DMS79 treated with DMSO at 0.1 percent for 48 hours (cell line): ENCODE data around the gene SHOC2.
A peak's percentile ranks its signal among the peaks of the same experiment; 100 is the strongest.
"Not testable (repeated sequence)": the region's sequence is repeated elsewhere in the genome, so short reads cannot be mapped to it uniquely, and the experiment has no call there.

Source experiments
- DNase-seq: peaks from one replicate; lab custom pipeline; 2025; lab: John Stamatoyannopoulos, UW

SHOC2 gene

GRCh38 chr10:110901954-110902819, 17.2 kb upstream of the SHOC2 start:
- no peak for DNase-seq

DNA sequence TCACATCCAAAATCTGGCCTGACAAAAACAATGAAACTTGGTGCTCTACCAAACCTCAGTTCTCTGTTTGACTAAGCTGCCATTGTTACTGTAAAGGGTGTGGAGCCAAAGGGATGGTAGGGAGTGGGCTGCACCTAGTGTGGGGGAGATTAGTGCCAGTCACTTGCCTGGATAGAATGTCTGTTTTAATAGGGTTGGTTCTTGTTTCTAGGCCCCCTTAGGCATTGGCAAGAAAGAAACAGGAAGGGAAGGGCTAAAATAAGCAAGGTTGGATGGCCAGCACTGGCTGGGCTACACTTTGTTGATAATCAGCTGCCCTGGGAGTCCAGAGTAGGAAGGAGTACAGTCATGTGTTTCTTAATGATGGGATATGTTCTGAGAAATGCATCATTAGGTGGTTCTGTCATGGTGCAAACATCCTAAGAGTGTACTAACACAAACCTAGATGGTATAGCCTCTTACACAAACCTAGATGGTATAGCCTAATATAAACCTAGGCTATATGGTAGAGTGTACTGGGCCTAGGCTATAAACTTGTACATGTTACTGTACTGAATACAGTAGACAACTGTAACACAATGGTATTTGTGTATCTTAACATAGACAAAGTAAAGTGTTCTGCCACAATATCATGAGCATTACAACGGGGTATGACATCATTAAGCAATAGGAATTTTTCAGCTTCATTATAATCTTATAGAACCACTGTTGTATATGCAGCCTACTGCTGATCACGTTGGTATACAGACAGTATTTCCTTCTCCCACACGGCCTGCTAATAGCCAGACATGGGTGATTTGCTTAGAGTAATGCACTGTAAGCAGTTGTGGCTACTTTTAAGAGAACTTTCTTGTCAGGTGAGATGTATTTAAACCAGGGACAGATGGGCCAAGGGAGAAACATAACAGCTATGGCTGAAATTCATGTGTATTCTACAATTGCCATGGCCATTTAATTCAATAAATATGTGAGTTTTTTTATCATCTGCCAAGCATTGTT, 15.8 kb upstream of the SHOC2 start:
- DNase-seq: no peak

DNA sequence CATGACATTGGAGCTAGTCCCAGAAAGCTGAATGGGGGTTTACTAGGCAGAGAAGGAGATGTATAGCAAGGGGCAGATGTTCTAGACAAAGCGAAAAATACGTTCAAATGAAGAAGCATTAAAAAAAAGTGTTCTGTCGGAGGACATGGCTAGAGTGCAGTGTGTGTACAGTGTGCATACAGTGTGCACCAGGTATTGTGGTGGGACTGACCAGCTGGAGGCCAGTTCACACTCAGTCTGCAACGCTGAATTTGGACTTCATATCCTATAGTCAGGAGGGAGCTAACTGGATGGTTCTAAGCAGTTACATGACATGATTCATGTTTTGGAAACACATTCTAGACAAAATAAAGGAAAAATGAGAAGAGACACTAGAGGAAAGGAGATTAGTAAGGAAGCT, 9.3 kb upstream of the SHOC2 start:
- DNase-seq: no peak

- no peak for DNase-seq
Measured at GRCh38 chr10:110912374-110912773, 7.0 kb upstream of the SHOC2 start.

DNA sequence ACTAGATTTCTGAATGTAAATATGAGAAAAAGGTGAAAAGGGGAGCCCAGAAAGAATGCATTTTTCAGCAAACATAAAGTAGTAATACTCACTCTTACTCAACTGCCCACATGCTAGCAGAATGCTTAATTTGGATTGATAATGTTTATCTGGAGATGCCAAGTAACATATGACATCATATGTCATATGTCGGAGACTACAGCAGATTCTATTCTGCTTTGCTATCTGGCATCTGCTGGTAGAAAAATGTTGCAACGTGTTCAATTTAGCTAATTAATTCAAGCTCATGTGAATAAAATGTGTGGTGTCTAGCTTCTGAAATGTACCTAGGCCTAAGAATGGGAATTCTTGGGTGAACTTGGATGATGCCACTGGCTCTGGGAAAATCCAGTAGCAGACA, 5.0 kb upstream of the SHOC2 start:
- DNase-seq: no peak

DNA sequence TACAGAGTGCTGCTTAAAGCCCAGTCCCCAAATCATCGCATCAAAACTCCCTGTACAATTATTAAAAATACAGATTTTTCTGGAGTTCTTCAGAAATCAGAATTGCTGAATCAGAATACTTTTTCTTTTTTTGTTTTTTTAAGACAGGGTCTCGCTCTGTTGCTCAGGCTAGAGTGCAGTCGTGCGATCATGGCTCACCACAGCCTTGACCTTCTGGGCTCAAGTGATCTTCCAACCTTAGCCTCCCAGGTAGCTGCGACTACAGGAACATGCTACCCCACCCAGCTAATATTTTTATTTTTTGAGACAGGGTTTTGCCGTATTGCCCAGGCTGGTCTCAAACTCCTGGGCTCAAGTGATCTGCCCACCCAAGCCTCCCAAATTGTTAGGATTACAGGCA, 4.4 kb upstream of the SHOC2 start:
- DNase-seq: no peak

DNA sequence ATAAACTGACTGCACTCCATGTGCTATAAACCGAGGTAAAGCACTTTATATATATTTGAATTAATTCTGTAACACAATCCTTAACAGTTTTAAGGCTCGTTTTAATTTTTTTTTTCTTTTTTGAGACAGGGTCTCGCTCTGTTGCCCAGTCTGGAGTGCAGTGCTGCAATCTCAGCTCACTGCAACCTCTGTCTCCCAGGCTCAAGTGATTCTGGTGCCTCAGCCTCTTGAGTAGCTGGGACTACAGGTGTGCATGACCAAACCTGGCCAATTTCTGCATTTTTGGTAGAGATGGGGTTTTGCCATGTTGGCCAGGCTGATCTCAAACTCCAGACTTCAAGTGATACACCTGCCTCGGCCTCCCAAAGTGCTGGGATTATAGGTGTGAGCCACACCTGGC, 3.8 kb upstream of the SHOC2 start:
- not testable (repeated sequence) for DNase-seq

- no peak for DNase-seq
Measured at GRCh38 chr10:110916554-110917346, 2.7 kb upstream of the SHOC2 start.

GRCh38 chr10:110918269-110918642, 1.1 kb upstream of the SHOC2 start:
- DNase-seq: no peak

DNA sequence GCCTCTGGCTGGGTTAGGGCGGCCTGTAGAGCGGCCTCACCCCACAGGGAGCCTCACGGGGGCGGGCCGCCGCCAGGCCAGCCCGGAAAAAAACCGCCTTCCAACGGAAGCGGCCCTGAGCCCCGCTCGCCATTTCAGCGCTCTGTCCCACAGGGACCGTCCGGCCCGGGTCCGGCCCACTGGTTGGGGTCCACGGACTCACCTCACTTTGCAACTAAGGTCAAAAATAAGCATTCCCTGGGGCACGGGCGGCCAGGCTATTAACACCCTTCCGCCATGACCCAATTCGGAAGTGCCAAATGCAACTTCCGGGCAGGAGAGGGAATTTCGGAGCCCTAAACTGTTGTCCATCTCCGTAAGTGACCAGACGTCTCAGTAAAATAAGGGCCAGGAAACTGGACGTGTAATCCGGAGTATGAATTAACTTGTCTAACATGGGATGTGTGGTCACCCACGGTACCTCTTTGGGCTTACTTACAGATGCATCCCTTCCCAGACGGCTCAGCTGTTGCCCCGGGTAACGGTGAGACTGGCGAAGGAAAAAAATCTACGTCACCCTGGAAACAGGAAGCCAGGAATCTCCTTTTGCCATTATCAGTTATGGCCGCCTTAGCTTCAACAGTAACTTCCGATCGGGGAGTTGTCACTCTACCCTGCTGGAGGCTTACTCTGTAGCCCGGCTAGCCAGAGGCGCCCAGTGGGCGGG, 608 bp upstream of the SHOC2 start, which contains the start of gene BBIP1:
TSS of gene BBIP1 (minus strand) at position 538 of the 706 bp plus-strand sequence. CDS start 1,023 bp downstream, outside the sequence.
- peak; percentile 90 for DNase-seq

GRCh38 chr10:110919971-110920881, 822 bp downstream of the SHOC2 start:
- DNase-seq: peak; percentile 35

GRCh38 chr10:110923856-110924493, 4.6 kb downstream of the SHOC2 start:
- DNase-seq: no peak

DNA sequence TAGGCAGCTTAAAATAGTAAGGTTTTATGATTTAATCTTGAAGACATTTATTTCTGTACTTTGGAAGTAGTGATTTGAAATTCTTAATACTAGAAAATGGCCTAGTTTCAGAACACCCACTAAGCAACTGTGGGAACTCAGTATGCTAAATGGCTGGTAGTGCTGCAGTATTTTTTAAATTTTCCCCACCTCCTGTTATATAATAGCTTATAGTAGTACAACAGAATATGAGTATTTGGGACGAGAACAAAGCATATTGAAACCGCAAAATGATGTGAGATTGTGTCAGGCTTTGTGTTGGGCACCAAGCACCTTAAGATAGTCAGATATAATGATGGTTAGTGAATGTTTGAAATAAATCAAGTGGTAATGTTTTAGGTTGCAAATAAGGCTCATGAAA, 8.1 kb downstream of the SHOC2 start:
- DNase-seq: no peak

- no peak for DNase-seq
Measured at GRCh38 chr10:110931769-110932381, 12.5 kb downstream of the SHOC2 start.

DNA sequence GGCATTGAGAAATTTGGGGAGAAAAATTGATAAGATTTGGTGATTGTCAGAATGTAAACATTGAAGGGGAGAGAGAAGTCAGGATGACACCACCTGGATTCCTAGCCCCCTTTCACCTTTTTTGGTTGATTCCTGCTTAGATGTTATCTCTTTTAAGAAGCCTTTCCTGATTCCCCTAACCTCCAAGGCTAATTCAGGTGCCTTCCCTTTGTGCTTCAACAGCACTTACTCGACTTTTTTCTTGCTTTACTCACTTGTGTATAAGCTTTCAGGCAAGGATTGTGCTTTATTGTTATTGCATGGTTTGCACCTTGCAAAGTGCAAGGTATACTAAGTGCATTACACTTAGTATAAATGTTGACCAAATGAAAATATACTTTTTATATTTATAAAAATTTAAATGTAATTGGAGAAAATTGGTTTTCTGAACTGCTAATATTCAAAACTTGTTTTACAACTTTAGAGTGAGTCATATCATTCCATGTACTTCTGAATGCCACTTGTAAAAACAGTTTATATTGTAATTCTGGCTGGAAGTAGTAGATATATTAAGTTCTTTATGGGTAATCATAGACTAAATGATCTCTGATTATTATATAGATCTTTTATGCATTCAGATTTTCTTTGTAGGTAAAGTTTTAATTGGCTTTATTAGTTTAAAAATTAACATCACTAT, 13.2 kb downstream of the SHOC2 start:
- no peak for DNase-seq

DNA sequence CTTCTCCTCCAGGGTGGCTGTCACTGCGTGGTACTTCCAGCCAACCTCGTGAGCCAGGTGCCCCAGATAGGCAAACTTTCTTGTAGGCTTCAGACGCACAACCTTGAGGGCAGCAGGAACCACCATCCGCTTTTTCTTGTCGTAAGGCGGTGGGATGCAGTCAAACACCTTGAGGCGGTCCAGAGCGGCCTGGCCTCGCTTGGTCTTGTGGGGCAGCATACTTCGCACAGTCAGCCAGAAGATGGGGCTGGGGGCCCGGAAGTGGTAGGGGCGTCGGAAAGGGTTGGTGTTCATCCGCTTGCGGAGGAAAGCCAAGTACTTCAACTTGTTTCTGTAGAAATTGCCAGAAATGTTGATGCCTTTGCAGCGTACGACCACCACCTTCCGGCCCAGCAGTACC, 17.4 kb downstream of the SHOC2 start:
- no peak for DNase-seq

- no peak for DNase-seq
Measured at GRCh38 chr10:110939419-110939818, 20.0 kb downstream of the SHOC2 start.

- DNase-seq: no peak
Measured at GRCh38 chr10:110944792-110945396, 25.5 kb downstream of the SHOC2 start.
